GM18508 (cell line): Measurements from ENCODE around the gene KIF26B.

ENCODE experiments used
- ATAC-seq: cut with Tn5 transposase; IDR thresholded peaks from one replicate; pipeline ENCODE4 v1.9.1; 2021; ENCODE audit warnings: moderate number of reproducible peaks; ENCODE audit not compliant: insufficient read depth, unreplicated experiment

KIF26B gene

GRCh38 chr1:245370175-245370825, 215.5 kb downstream of the KIF26B start:
- ATAC-seq, result no peak

- no peak for ATAC-seq
Measured at GRCh38 chr1:245370905-245371581, 216.3 kb downstream of the KIF26B start.

GRCh38 chr1:245373131-245373530, 218.3 kb downstream of the KIF26B start:
- no peak for ATAC-seq

GRCh38 chr1:245375789-245376460, 221.1 kb downstream of the KIF26B start:
- no peak for ATAC-seq

GRCh38 chr1:245377854-245378253, 223.1 kb downstream of the KIF26B start:
- no peak for ATAC-seq

GRCh38 chr1:245378311-245378722, 223.5 kb downstream of the KIF26B start:
- no peak for ATAC-seq

GRCh38 chr1:245378745-245379144, 224.0 kb downstream of the KIF26B start:
- no peak for ATAC-seq

GRCh38 chr1:245380790-245381535, 226.2 kb downstream of the KIF26B start:
- no peak for ATAC-seq

GRCh38 chr1:245382981-245383380, 228.2 kb downstream of the KIF26B start:
- no peak for ATAC-seq

- no peak for ATAC-seq
Measured at GRCh38 chr1:245383396-245384330, 228.9 kb downstream of the KIF26B start.

- ATAC-seq, result no peak
Measured at GRCh38 chr1:245386297-245386971, 231.6 kb downstream of the KIF26B start.

- ATAC-seq, result no peak
Measured at GRCh38 chr1:245388687-245389086, 233.9 kb downstream of the KIF26B start.

GRCh38 chr1:245389873-245390272, 235.1 kb downstream of the KIF26B start:
- ATAC-seq, result no peak

- ATAC-seq, result no peak
Measured at GRCh38 chr1:245390975-245391374, 236.2 kb downstream of the KIF26B start.

- ATAC-seq, result no peak
Measured at GRCh38 chr1:245393694-245394093, 238.9 kb downstream of the KIF26B start.

- no peak for ATAC-seq
Measured at GRCh38 chr1:245395680-245396079, 240.9 kb downstream of the KIF26B start.

GRCh38 chr1:245396615-245397014, 241.8 kb downstream of the KIF26B start:
- no peak for ATAC-seq

GRCh38 chr1:245397771-245398170, 243.0 kb downstream of the KIF26B start:
- no peak for ATAC-seq

GRCh38 chr1:245398180-245398579, 243.4 kb downstream of the KIF26B start:
- ATAC-seq, result no peak
